Fibroblast of skin of right biceps (primary cell): Measurements from ENCODE around the gene CYB5D1.
A peak's percentile ranks its signal among the peaks of the same experiment; 100 is the strongest.

Source experiments
- DNase-seq: peaks from one replicate; pipeline ENCODE4 v3.0.0-alpha.2; 2013

CYB5D1 gene

GRCh38 chr17:7887038-7887481 is 29.3 kb downstream of the CYB5D1 start:
- no peak for DNase-seq

GRCh38 chr17:7887482-7888183 is 29.8 kb downstream of the CYB5D1 start:
- peak; percentile 99 for DNase-seq

GRCh38 chr17:7888184-7888920 is 30.5 kb downstream of the CYB5D1 start, which contains the start of gene CHD3:
Gene CHD3, plus strand, starts transcription at chr17:7888789. Its CDS starts 212 bp downstream, at chr17:7889001.
- peak; percentile 11 for DNase-seq

GRCh38 chr17:7889166-7889955 is 31.6 kb downstream of the CYB5D1 start:
- peak; percentile 89 for DNase-seq

GRCh38 chr17:7893187-7893880 is 35.5 kb downstream of the CYB5D1 start:
- no peak for DNase-seq

GRCh38 chr17:7894226-7894625 is 36.4 kb downstream of the CYB5D1 start:
- DNase-seq, result no peak

- DNase-seq, result no peak
Measured at GRCh38 chr17:7894866-7895265, 37.1 kb downstream of the CYB5D1 start.

GRCh38 chr17:7897090-7897489 is 39.3 kb downstream of the CYB5D1 start:
- DNase-seq, result peak; percentile 6

GRCh38 chr17:7897773-7898172 is 40.0 kb downstream of the CYB5D1 start:
- peak; percentile 55 for DNase-seq

GRCh38 chr17:7903154-7904103 is 45.6 kb downstream of the CYB5D1 start:
- DNase-seq, result no peak

GRCh38 chr17:7909089-7909488 is 51.3 kb downstream of the CYB5D1 start:
- DNase-seq, result no peak

- no peak for DNase-seq
Measured at GRCh38 chr17:7910281-7910680, 52.5 kb downstream of the CYB5D1 start.

GRCh38 chr17:7910711-7911110 is 52.9 kb downstream of the CYB5D1 start:
- no peak for DNase-seq

GRCh38 chr17:7911116-7911515 is 53.3 kb downstream of the CYB5D1 start:
- DNase-seq, result no peak
